GM21360 (cell line): ENCODE measurements around the gene ABCC8.
A peak's percentile ranks its signal among the peaks of the same experiment; 100 is the strongest.

Experiments used
- ATAC-seq: cut with Tn5 transposase; IDR thresholded peaks from one replicate; pipeline ENCODE4 v1.9.1; 2021; ENCODE audit warnings: mild to moderate bottlenecking, moderate library complexity; ENCODE audit not compliant: unreplicated experiment

ABCC8 gene

GRCh38 chr11:17389211-17389956 lies 87.3 kb downstream of the ABCC8 start:
- peak; percentile 56 for ATAC-seq

- ATAC-seq: peak; percentile 34
Measured at GRCh38 chr11:17388609-17389210, 87.9 kb downstream of the ABCC8 start, which contains the start of gene KCNJ11. Gene KCNJ11, minus strand, starts transcription at chr11:17388659. Its CDS starts 568 bp downstream, at chr11:17388091.

GRCh38 chr11:17387811-17388210 lies 88.8 kb downstream of the ABCC8 start:
- ATAC-seq: no peak

GRCh38 chr11:17387254-17387653 lies 89.4 kb downstream of the ABCC8 start:
- no peak for ATAC-seq

- peak; percentile 44 for ATAC-seq
Measured at GRCh38 chr11:17386331-17387084, 90.1 kb downstream of the ABCC8 start.

- no peak for ATAC-seq
Measured at GRCh38 chr11:17385926-17386325, 90.7 kb downstream of the ABCC8 start.

- ATAC-seq: no peak
Measured at GRCh38 chr11:17385492-17385891, 91.2 kb downstream of the ABCC8 start.

- ATAC-seq: no peak
Measured at GRCh38 chr11:17384002-17384511, 92.6 kb downstream of the ABCC8 start.

- no peak for ATAC-seq
Measured at GRCh38 chr11:17383461-17383860, 93.2 kb downstream of the ABCC8 start.

GRCh38 chr11:17382046-17382728 lies 94.5 kb downstream of the ABCC8 start:
- ATAC-seq: no peak

GRCh38 chr11:17381156-17381555 lies 95.5 kb downstream of the ABCC8 start:
- no peak for ATAC-seq

GRCh38 chr11:17379383-17380180 lies 97.1 kb downstream of the ABCC8 start:
- ATAC-seq: no peak

GRCh38 chr11:17378655-17379054 lies 98.0 kb downstream of the ABCC8 start:
- ATAC-seq: no peak

GRCh38 chr11:17376493-17376892 lies 100.2 kb downstream of the ABCC8 start:
- ATAC-seq: no peak

GRCh38 chr11:17375547-17375946 lies 101.1 kb downstream of the ABCC8 start:
- ATAC-seq: no peak

- ATAC-seq: no peak
Measured at GRCh38 chr11:17371614-17372013, 105.0 kb downstream of the ABCC8 start.

GRCh38 chr11:17369684-17370243 lies 106.9 kb downstream of the ABCC8 start:
- no peak for ATAC-seq

- no peak for ATAC-seq
Measured at GRCh38 chr11:17369094-17369493, 107.6 kb downstream of the ABCC8 start.

- no peak for ATAC-seq
Measured at GRCh38 chr11:17368551-17368950, 108.1 kb downstream of the ABCC8 start.

- no peak for ATAC-seq
Measured at GRCh38 chr11:17366495-17366894, 110.2 kb downstream of the ABCC8 start.
